GM12801 (cell line): ENCODE data around the gene STH.

Experiments
- CTCF ChIP-seq: IDR thresholded peaks from one replicate; pipeline ENCODE4 v1.5.1; 2011; ENCODE audit warnings: control low read depth; ENCODE audit not compliant: insufficient read length; ENCODE audit errors: extremely low read depth

STH gene

GRCh38 chr17:45994987-45995386 lies 4.1 kb upstream of the STH start:
- TF ChIP-seq CTCF, result no peak

- TF ChIP-seq CTCF, result no peak
Measured at GRCh38 chr17:45995627-45996270, 3.3 kb upstream of the STH start.

GRCh38 chr17:45996282-45996937 lies 2.6 kb upstream of the STH start:
- TF ChIP-seq CTCF, result no peak

- TF ChIP-seq CTCF, result no peak
Measured at GRCh38 chr17:45997166-45997565, 1.9 kb upstream of the STH start.

- no peak for TF ChIP-seq CTCF
Measured at GRCh38 chr17:45997624-45998023, 1.4 kb upstream of the STH start.

- no peak for TF ChIP-seq CTCF
Measured at GRCh38 chr17:45999900-46000290, 845 bp downstream of the STH start.

- TF ChIP-seq CTCF, result no peak
Measured at GRCh38 chr17:46000292-46000691, 1.2 kb downstream of the STH start.

GRCh38 chr17:46000757-46001156 lies 1.7 kb downstream of the STH start:
- TF ChIP-seq CTCF, result no peak
